CD14-positive monocyte (primary cell): ENCODE data around the gene DNAJC30. TPM values are rescaled to one million over a fixed set of nuclear protein-coding genes. Genes with fewer than 3 reads are reported as not detected.
"Not testable (repeated sequence)": the region's sequence is repeated elsewhere in the genome, so short reads cannot be mapped to it uniquely, and the experiment has no call there.

Experiments
- DNase-seq, 3 donors: peaks; one replicate each; pipeline ENCODE4 v3.0.0-alpha.2; 2011 to 2022
- H2AFZ ChIP-seq: 2 replicates; pipeline ENCODE4 v1.6.0; 2012; ENCODE audit warnings: mild to moderate bottlenecking, low read depth, low read length, inconsistent platforms; ENCODE audit not compliant: insufficient read depth, poor library complexity, severe bottlenecking
- H3K27ac ChIP-seq, 2 donors: 1 replicate in 1 of 2; 2 replicates in 1 of 2; pipeline ENCODE4 v1.5.1; 2012 to 2013; ENCODE audit warnings: low read length in 2 of 2, control low read depth in 1 of 2, inconsistent platforms in 1 of 2, low read depth in 1 of 2, mild to moderate bottlenecking in 1 of 2
- H3K27me3 ChIP-seq, 2 donors: one replicate each; pipeline versions ENCODE4 v1.6.0 to v1.6.1; 2011 to 2013; ENCODE audit warnings: low read length in 2 of 2; ENCODE audit not compliant: control insufficient read depth in 2 of 2, insufficient read depth in 2 of 2
- H3K36me3 ChIP-seq, 2 donors: replicated peaks in 1 of 2; 1 replicate in 1 of 2; 2 replicates in 1 of 2; pipeline versions ENCODE4 v1.5.1 to v1.6.1; 2012 to 2013; ENCODE audit warnings: low read length in 2 of 2, control low read depth in 1 of 2, inconsistent platforms in 1 of 2, mild to moderate bottlenecking in 1 of 2; ENCODE audit not compliant: insufficient read depth in 2 of 2, control insufficient read depth in 1 of 2
- H3K4me1 ChIP-seq, 2 donors: 1 replicate in 1 of 2; 2 replicates in 1 of 2; pipeline versions ENCODE4 v1.5.1 to v1.6.1; 2012 to 2013; ENCODE audit warnings: low read length in 2 of 2, control low read depth in 1 of 2, inconsistent platforms in 1 of 2, mild to moderate bottlenecking in 1 of 2, moderate library complexity in 1 of 2; ENCODE audit not compliant: insufficient read depth in 2 of 2, control insufficient read depth in 1 of 2
- H3K4me2 ChIP-seq: replicated peaks from 2 replicates; pipeline ENCODE3; 2012; ENCODE audit warnings: low read length, moderate library complexity, mild to moderate bottlenecking; ENCODE audit not compliant: poor library complexity, severe bottlenecking; ENCODE audit errors: extremely low read depth
- H3K4me3 ChIP-seq, 3 experiments: fragments of 200-600 bp in 1 of 3; sonication (generic) in 1 of 3; replicated peaks in 1 of 3; 1 replicate in 2 of 3; 2 replicates in 1 of 3; pipeline ENCODE4 v1.5.1; 2011 to 2013; ENCODE audit warnings: low read length in 3 of 3, mild to moderate bottlenecking in 3 of 3, control low read depth in 2 of 3, low read depth in 2 of 3, inconsistent platforms in 1 of 3, moderate library complexity in 1 of 3
- H3K79me2 ChIP-seq: 2 replicates; pipeline ENCODE4 v1.6.0; 2012; ENCODE audit warnings: mild to moderate bottlenecking, control low read depth, inconsistent platforms, low read length, moderate library complexity; ENCODE audit not compliant: insufficient read depth
- H3K9ac ChIP-seq: 2 replicates; pipeline ENCODE4 v1.6.0; 2017; ENCODE audit warnings: low read length, mild to moderate bottlenecking; ENCODE audit not compliant: insufficient read depth, poor library complexity, severe bottlenecking
- H3K9me3 ChIP-seq, 2 donors: replicated peaks in 1 of 2; 1 replicate in 1 of 2; 2 replicates in 1 of 2; pipeline versions ENCODE4 v1.5.1 to v1.6.1; 2012 to 2013; ENCODE audit warnings: low read length in 2 of 2, control low read depth in 1 of 2; ENCODE audit not compliant: control insufficient read depth in 1 of 2, insufficient read depth in 1 of 2
- H4K20me1 ChIP-seq: 2 replicates; pipeline ENCODE4 v1.6.0; 2012; ENCODE audit warnings: mild to moderate bottlenecking, low read length, control low read depth, moderate library complexity; ENCODE audit not compliant: insufficient read depth
- H3K27ac Mint-ChIP-seq, 7 donors: one replicate each; pipeline ENCODE4 v1.8.0; 2020; ENCODE audit warnings: mild to moderate bottlenecking in 7 of 7, mixed read lengths in 7 of 7, moderate library complexity in 6 of 7, inconsistent platforms in 2 of 7
- H3K27me3 Mint-ChIP-seq, 3 donors: one replicate each; pipeline ENCODE4 v1.8.0; 2021 to 2022; ENCODE audit warnings: low read depth in 3 of 3, mild to moderate bottlenecking in 3 of 3, mixed read lengths in 3 of 3, moderate library complexity in 3 of 3, inconsistent platforms in 1 of 3
- H3K36me3 Mint-ChIP-seq, 2 donors: one replicate each; pipeline ENCODE4 v1.8.0; 2020; ENCODE audit warnings: mixed read lengths in 2 of 2, inconsistent platforms in 1 of 2, mild to moderate bottlenecking in 1 of 2
- H3K4me1 Mint-ChIP-seq: one replicate; pipeline ENCODE4 v1.8.0; 2020; ENCODE audit warnings: mild to moderate bottlenecking, mixed read lengths
- H3K4me3 Mint-ChIP-seq, 2 donors: one replicate each; pipeline ENCODE4 v1.8.0; 2020; ENCODE audit warnings: mild to moderate bottlenecking in 2 of 2, mixed read lengths in 2 of 2, moderate library complexity in 1 of 2
- H3K9me3 Mint-ChIP-seq, 7 donors: one replicate each; pipeline ENCODE4 v1.8.0; 2020 to 2022; ENCODE audit warnings: mixed read lengths in 7 of 7, mild to moderate bottlenecking in 6 of 7, moderate library complexity in 6 of 7, inconsistent platforms in 2 of 7
- CTCF ChIP-seq: fragments of 200-600 bp; IDR thresholded peaks from one replicate; pipeline ENCODE4 v1.8.0; 2022; ENCODE audit warnings: antibody characterized with exemption, mild to moderate bottlenecking
- WGBS: methylation state at CpG from one replicate; pipeline ENCODE4 v1.1.5; 2013; ENCODE audit warnings: missing lambda C conversion rate; ENCODE audit not compliant: insufficient coverage; 5-methylcytosine and 5-hydroxymethylcytosine counted together
- intact Hi-C, 2 donors: fragments of 100-400 bp; cut with micrococcal nuclease; formaldehyde crosslinking; loops; one replicate each; pipeline versions ENCODE4 v1.15.0 to v1.15.1; 2023
- polyA plus RNA-seq, 3 donors: library from polyadenylated mRNA; depleted of rRNA in 1 of 3; unstranded in 2 of 3; stranded (reverse) in 1 of 3; fragments of 300-500 nt in 2 of 3; fragments of >200 nt in 1 of 3; fragmentation: Illumina TruSeq in 2 of 3; gene quantifications; 1 replicate in 2 of 3; 2 replicates in 1 of 3; pipeline ENCODE4 v1.2.3, GENCODE V29; 2012 to 2021

Gene DNAJC30
- polyA plus RNA-seq, 3 donors: 2.4 to 5.2 (median 3.2) TPM

GRCh38 chr7:73678862-73679261 is 4.4 kb downstream of the DNAJC30 start:
- peaks cover 31% of the 10 kb centered on the region for H3K79me2 ChIP-seq
- Mint-ChIP-seq H3K4me3 (no peak overlapping the region), H3K9me3 (peaks cover 0 to 2% (median 0%) of the 10 kb centered on the region in 7 donors), H3K36me3 (peaks cover 23 to 29% of the 10 kb centered on the region in 2 donors), H3K4me1 (peaks cover 20% of the 10 kb centered on the region), H3K27ac (no peak overlapping the region), H3K27me3 (peaks cover 4 to 10% (median 10%) of the 10 kb centered on the region in 3 donors)
- peaks cover 13 to 24% of the 10 kb centered on the region in 2 donors for H3K4me1 ChIP-seq
- DNase-seq: no peak
- no peaks in the 10 kb centered on the region for H3K9me3 ChIP-seq
- H3K27ac ChIP-seq: no peak overlapping the region
- no peak overlapping the region for H2AFZ ChIP-seq
- 100% methylated on average over 2 of the region's 6 CpGs for WGBS
- H4K20me1 ChIP-seq: peaks cover 15% of the 10 kb centered on the region
- no peak overlapping the region for H3K4me3 ChIP-seq
- H3K4me2 ChIP-seq: no peak overlapping the region
- peaks cover 3 to 20% of the 10 kb centered on the region in 2 donors for H3K36me3 ChIP-seq
- no peak overlapping the region for H3K9ac ChIP-seq
- H3K27me3 ChIP-seq: no peaks in the 10 kb centered on the region
- TF ChIP-seq CTCF: no peak
- intact Hi-C loops: no loop called here

- DNase-seq, H3K4me3 Mint-ChIP-seq: not testable (repeated sequence)
- peaks cover 15 to 34% (median 21%) of the 10 kb centered on the region in 3 donors for H3K27me3 Mint-ChIP-seq
These were observed 7.2 kb downstream of the DNAJC30 start for GRCh38 chr7:73676062-73676461.

More at GRCh38 chr7:73676062-73676461, 7.2 kb downstream of the DNAJC30 start:
- peaks cover 21 to 28% of the 10 kb centered on the region in 2 donors for H3K36me3 Mint-ChIP-seq
- Histone ChIP-seq H4K20me1 (peaks cover 15% of the 10 kb centered on the region), H3K27me3 (peaks cover 0 to 18% of the 10 kb centered on the region in 2 donors), H3K36me3 (peaks cover 3 to 20% of the 10 kb centered on the region in 2 donors)
- H3K27ac Mint-ChIP-seq, H3K27ac ChIP-seq, intact Hi-C loops, H3K4me1 Mint-ChIP-seq, H3K9ac ChIP-seq, H3K79me2 ChIP-seq, H3K4me1 ChIP-seq, H3K9me3 ChIP-seq, H3K4me2 ChIP-seq, H3K9me3 Mint-ChIP-seq, H3K4me3 ChIP-seq, H2AFZ ChIP-seq: not testable (repeated sequence)
- WGBS: 86% methylated on average over 3 of the region's 9 CpGs
